GM19025 (cell line): Measurements from ENCODE around the gene GPR142.

ENCODE experiments used
- ATAC-seq: cut with Tn5 transposase; IDR thresholded peaks from one replicate; pipeline ENCODE4 v1.9.1; 2021; ENCODE audit warnings: mild to moderate bottlenecking, low read depth, moderate library complexity; ENCODE audit not compliant: unreplicated experiment

GPR142 gene

DNA sequence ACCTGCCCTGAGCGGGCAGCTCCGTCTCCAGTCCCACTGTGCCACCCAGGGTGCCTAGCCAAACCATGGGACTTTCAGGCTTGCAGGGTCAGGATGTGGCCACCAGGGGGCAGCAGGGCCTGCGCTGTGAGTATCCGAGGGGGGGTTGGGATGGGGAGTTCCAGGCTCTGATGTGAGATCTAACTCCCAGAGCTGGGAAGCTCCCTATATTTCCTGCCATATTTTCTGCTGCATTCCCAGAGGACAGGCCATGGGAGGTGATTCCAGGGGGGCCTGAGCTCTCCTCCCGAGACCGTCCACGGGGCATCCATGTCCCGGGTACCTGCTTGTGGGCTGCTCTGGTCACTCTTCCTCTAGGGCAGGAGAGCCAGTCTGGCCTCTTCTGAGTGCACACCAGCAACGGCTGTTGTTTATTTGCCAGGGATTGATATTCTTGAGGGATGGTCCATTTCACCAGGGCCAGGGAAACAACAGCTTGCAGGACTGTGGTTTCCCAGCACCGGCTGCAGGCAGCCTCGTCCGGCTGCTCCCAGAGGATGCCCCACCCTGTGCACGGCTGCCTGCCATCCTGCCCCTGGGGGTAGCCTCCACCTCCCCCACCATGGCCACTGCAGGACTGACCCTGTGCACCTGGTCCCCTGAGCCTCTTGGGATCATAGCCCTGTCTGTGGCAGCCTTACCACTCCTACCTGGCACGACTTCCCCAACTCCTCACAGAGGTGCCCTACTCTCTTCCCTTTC, 1.2 kb downstream of the GPR142 start:
- ATAC-seq: no peak

- ATAC-seq: no peak
These were observed 1.9 kb downstream of the GPR142 start for GRCh38 chr17:74369221-74369620.

- no peak for ATAC-seq
These were observed 2.6 kb downstream of the GPR142 start for GRCh38 chr17:74369665-74370490.

DNA sequence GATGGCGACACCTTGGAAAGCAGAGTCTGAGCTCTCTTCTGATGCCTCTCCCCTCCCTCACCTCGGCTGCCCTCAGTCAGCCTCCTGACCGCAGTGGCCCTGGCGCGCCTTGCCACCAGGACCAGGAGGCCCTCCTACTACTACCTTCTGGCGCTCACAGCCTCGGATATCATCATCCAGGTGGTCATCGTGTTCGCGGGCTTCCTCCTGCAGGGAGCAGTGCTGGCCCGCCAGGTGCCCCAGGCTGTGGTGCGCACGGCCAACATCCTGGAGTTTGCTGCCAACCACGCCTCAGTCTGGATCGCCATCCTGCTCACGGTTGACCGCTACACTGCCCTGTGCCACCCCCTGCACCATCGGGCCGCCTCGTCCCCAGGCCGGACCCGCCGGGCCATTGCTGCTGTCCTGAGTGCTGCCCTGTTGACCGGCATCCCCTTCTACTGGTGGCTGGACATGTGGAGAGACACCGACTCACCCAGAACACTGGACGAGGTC, 4.4 kb downstream of the GPR142 start:
- ATAC-seq: no peak

DNA sequence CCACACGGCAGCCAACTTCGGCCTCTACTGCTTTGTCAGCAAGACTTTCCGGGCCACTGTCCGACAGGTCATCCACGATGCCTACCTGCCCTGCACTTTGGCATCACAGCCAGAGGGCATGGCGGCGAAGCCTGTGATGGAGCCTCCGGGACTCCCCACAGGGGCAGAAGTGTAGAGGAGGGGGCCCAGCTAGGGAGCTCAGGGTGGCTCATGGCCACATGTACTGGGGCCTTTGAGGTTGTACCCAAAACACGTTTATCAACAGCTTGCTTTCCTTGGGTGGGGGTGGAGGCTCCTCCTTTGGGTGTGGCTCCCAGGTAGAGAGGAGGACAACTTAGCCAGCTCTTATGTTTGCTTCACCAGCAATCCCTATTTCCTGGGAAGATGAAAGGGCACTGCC, 5.1 kb downstream of the GPR142 start:
- no peak for ATAC-seq

DNA sequence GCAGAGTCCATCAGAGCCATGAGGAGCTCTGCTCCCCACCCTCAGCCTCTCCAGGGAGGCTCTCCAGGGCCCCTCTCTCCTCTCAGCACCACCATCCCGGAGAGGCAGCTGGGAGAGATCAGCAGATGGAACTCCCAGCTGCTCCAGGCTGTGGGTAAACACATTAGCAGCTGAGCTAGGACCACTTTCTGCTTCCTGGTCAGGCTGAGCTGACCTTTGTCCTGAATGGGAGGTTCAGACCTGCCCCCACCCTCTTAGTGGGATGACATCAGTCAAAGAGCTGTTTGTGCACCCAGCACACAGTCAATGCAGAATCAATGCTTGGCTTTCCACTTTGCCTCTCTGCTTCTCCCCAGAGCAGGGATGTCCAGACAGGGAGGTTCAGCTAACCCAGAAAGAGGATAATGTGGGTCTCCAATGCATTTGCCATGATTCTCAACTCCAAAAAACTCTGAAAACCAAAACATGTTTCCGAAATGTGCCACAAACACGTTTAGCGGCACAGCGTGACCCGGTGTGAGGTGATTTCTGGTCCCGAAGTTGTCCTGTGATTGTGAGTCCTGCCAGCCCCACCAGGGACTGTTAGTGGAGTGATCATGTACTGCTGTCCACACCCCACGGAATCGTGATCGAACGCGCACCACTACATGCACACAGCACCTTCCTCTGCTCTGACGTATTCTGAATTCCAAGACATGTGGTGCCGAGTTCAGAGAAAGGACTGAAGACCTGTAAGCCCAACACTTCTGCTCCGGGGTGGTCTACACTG, 6.7 kb downstream of the GPR142 start:
- no peak for ATAC-seq

DNA sequence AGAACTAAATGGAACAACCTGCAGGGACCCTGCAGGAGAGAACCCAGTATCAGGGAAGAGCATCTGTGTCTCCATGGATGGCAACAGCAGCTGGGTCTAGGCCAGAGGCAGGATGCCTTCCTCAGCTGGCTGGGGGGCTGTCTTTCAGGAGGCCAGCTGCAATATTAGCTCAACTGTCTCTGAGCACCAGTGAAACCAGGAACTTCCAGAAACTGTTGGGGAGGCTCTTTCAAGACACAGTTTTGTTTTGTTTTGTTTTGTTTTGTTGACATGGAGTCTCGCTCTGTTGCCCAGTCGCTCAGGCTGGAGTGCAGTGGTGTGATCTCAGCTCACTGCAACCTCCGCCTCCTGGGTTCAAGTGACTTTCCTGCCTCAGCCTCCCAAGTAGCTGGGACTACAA, 7.6 kb downstream of the GPR142 start:
- no peak for ATAC-seq

GRCh38 chr17:74379495-74380085, 12.3 kb downstream of the GPR142 start:
- no peak for ATAC-seq

DNA sequence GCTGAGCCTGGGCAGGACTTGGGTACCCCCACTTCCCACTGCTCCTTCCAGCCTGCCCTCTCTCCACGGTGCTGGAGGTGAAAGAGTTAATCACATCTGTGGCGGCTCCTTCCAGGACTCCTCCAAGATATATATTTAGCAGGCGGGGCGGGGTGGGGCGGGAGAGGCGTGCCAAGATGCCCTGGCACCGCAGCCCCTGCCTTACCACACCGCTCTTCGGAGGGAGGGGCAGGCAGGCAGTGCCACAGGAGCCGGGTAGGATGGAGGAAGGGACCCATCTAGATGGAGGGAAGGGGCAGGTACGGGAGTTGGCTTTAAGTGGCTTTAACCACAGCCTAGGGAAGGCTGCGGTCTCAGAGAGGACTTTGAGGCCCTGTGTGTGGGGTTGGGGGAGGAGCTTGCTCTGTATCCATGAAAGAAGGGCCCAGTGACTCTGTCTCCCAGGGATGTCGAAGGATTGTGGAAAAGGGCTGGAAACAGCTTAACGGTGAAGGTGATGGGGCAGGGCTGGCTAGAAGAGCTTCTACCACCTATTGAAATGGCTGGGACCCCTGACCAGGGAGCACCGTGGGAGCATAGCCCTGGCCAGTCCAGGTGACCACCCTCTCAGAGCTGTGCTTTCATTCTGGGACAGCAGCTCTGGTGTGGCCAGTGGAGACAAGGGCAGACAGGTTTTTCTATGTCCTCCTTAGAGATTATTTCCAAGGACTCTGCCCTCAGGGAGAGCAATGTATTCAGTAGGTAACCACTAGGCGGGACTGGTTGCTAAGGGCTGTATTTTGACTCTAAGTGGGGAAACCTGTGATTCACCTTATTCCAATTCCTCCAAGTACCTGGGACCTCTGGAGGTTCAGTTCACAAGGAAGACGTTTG, 13.0 kb downstream of the GPR142 start:
- no peak for ATAC-seq

GRCh38 chr17:74380959-74381808, 13.9 kb downstream of the GPR142 start:
- no peak for ATAC-seq

DNA sequence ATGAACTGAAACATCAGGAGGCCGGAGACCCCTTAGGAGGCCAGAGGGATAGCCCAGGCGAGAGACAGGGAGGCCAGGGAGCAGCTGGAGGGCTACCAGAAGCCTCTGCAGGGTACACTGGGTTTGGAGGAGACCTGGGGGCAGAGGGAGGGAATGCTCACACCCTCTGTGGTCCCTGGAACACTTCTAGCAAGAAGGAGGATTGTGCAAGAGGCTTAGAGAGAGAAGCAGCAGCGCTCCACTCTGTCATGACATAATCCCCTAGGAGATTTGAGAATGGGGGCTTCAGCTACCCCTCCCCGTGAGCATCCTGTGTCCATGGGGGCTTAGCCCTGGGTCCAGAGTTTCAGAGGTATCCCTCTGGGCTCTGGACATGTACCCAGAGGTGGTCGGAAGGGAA, 15.8 kb downstream of the GPR142 start:
- no peak for ATAC-seq

DNA sequence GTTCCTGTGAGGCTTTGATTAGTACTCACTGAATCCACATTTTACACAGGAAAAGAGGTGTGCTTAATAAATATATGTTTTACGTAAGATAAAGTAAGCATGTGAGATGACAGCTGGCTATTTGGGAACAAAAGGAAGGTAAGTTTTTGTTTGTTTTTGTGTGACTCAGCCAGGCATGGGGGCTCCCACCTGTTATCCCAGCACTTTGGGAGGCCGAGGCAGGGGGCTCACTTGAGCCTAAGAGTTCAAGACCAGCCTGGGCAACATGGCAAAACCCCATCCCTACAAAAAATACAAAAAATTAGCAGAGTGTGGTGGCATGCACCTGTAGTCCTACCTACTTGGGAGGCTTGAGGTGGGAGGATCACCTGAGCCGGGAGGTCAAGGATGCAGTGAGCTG, 17.9 kb downstream of the GPR142 start:
- ATAC-seq: no peak

DNA sequence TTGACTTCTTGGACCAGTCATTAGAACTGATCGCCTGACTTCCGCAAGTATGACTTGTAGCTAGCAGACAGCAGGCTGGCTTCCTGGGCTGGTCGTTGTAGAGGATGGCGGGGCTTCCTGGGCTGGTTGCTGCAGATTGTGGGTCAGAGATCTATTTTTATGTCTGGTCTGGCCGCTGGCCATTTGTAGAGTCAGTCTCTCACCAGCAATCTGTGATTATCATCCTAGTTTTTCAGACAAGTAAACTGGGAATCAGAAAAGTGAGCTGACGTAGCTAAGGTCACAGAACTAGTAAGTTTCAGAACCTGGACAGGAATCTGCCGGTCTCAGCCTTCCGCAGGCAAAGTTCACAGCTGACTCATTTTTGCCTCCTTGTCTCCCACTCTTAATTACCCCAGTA, 19.1 kb downstream of the GPR142 start:
- ATAC-seq: no peak

DNA sequence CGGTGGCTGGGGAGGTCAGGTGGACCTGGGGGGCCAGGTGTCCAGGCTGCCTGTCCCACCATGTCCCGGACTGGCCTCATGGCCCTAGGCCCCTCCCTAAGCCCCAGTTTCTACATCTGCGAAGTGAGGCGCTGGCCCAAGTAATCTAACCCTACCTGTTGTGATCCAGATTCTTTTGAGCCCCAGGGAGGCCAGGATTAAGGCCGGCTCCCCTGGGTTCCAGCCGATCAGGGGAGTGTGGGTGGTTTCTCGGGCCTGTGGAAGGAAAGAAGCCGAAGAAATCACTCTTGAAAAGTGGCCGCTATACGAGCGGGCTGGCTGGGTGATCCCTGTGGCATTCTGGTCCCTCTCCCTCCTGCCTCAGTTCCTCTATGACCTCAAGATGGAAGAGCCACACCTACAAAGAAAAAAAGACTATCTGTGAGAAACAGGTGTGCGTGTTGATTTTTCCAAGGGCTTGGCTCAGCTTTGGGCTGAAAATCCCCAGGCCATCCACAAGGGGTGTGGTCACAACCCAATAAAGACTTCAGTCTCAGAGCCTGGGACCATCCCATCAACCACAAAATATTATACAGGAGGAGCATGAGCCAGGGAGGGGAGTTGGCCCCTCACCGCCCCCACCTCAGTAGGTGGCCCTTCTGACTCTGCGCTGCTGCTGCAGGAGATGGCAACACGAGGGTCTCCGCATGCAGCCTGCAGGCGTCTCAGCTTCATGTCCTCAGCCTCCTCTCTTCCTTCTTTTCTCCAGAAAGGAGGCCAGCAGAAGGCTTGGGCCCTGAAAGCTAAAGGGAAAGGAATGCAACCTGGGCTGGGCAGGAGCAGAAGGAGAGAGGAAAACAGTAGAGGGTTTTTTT, 20.3 kb downstream of the GPR142 start:
- no peak for ATAC-seq

DNA sequence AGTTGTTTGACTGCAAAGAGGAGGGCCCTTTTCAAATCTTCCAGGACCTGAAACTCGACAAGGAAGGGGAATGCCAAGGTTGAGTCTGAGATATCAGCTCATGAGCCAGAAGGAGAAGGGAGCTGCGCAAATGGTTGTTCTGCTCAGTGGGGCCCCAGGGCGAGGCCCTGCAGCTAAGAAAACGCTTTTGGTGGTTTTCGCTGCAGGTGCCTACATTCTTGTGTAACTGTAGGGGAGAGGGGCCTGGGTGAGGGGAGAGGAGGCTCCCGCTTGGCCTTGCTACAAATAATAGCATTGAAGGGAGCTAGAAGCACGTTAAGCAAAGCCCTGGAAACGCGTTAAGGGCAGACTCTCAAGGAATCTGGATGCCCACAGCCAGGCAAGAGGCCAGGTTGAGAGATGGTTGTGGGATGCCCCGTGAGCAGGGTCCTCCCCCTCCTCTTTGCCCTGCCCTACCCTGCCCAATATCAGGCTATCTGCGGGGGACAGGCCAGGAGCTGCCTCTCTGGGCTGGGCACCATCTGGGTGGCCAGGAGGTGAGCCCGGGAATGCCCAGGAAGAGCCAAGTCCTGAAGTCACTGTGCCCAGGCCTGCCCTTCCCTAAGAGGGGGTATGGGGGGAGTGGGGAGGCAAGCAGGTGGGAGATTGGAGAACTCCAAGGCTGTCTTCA, 21.9 kb downstream of the GPR142 start:
- ATAC-seq: no peak

DNA sequence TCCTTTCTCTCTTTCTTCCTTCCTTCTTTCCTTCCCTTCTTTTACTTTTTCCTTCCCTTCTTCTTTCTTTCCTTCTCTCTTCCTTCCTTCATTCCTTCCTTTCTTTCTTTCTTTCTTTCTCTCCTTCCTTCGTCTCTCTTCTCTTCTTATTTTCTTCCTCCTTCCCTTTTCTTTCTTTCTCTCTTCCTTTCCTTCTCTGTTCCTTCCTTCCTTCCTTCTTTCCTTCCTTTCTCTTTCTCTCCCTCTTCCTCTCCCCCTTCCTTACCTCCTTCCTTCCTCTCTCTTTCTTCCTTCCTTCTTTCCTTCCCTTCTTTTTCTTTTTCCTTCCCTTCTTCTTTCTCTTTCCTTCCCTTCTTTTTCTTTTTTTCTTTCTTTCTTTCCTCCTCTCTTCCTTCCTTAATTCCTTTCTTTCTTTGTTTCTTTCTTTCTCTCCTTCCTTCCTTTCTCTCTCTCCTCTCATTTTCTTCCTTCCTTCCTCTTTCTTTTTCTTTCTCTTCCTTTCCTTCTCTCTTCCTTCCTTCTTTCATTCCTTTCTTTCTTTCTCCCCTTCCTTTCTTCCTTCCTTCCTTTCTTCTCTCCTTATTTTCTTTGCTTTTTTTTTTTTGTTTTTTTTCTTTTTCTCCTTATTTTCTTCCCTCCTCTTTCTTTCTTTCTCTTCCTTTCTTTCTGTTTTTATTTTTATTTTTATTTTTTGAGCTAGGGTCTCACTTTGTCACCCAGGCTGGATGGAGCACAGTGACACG, 22.8 kb downstream of the GPR142 start:
- no peak for ATAC-seq
